Measurements from ENCODE around the gene LEPROT. TPM values are rescaled to one million over a fixed set of nuclear protein-coding genes. Genes with fewer than 3 reads are reported as not detected.

LEPROT gene
- total RNA-seq, 4 donors from 2014 or later = 34.6 to 52.4 (median 44.2) TPM

GRCh38 chr1:65469889-65470340, 49.4 kb downstream of the LEPROT start:
- Histone ChIP-seq H3K36me3 (no peaks in the 10 kb centered on the region), H3K4me1 (peaks cover 4% of the 10 kb centered on the region), H3K4me3 (no peak overlapping the region), H3K27me3 (no peaks in the 10 kb centered on the region), H3K9me3 (no peaks in the 10 kb centered on the region), H3K27ac (no peak overlapping the region)
- no peak for DNase-seq (ENCODE audit: low spot score in 2 of 2)
- 68% methylated on average over 4 of the region's 4 CpGs for WGBS
- TF ChIP-seq EP300 (IDR thresholded peaks at IDR 0.05) = no peak
- TF ChIP-seq CTCF (IDR thresholded peaks at IDR 0.05) = no peak
- TF ChIP-seq POLR2A (IDR thresholded peaks at IDR 0.05) = no peak
- TF ChIP-seq POLR2AphosphoS5 (IDR thresholded peaks at IDR 0.05) = no peak

DNA sequence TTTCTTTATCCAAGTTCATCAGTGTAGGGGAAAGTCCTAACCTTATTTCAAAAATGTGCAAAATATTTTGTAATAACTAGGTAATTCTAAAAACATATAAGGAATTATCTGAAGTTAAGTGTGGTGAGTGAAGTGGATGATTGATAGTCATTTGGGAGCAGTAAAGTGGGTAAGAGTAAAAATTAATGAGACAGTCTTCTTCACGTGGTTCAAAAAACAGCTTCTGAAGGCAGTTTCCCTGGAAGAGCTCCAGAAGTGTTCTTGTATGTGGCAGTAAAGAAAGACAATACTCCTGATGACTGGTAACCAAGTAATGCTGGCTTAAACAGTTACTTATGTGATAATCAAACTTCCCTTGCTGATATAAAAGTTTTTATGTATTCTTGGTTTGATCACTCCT, 50.3 kb downstream of the LEPROT start:
- Histone ChIP-seq H3K36me3 (no peaks in the 10 kb centered on the region), H3K4me1 (peaks cover 4% of the 10 kb centered on the region), H3K9me3 (no peaks in the 10 kb centered on the region), H3K27ac (no peak overlapping the region), H3K27me3 (no peaks in the 10 kb centered on the region), H3K4me3 (no peak overlapping the region)
- TF ChIP-seq POLR2A (IDR thresholded peaks at IDR 0.05) (no peak), CTCF (IDR thresholded peaks at IDR 0.05) (no peak), EP300 (IDR thresholded peaks at IDR 0.05) (no peak)
- 39% methylated on average over 1 of the region's 1 CpG for WGBS
- no peak for DNase-seq (ENCODE audit: low spot score in 2 of 2)

DNA sequence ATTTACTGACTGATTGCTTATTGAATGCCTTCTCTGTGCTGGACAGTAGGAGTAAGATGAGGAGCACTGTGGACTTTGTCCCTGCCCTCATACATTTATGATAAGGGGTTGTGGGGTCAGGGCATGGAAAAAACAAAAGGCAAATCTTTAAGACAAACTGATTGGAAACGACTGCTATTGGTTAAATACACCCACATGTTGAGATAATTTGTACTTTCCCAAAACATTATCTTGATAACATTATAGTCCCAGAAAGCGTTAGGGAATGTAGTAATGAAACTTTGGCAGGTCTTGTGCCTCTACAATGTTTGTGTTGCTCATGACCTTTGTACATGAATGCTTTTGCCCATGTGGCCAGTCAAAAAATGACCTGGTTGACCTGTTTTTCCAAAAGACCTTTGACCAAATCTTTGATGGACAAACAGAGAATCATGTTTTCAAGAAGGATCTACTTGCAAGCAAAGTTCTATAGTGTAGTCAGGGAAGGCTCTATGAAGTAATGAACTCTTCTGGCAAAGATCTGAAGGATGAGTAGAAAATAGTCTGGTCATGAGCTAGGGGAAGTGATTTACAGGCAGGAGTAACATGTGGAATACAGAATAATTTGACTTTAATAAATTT, 50.9 kb downstream of the LEPROT start:
- Histone ChIP-seq H3K4me1 (peaks cover 4% of the 10 kb centered on the region), H3K27me3 (no peaks in the 10 kb centered on the region), H3K4me3 (no peak overlapping the region), H3K36me3 (no peaks in the 10 kb centered on the region), H3K9me3 (no peaks in the 10 kb centered on the region), H3K27ac (no peak overlapping the region)
- TF ChIP-seq POLR2A (IDR thresholded peaks at IDR 0.05) (no peak), CTCF (IDR thresholded peaks at IDR 0.05) (no peak), POLR2AphosphoS5 (IDR thresholded peaks at IDR 0.05) (no peak), EP300 (IDR thresholded peaks at IDR 0.05) (no peak)
- 47% methylated on average over 2 of the region's 2 CpGs for WGBS
- DNase-seq (ENCODE audit: low spot score in 2 of 2) = no peak

DNA sequence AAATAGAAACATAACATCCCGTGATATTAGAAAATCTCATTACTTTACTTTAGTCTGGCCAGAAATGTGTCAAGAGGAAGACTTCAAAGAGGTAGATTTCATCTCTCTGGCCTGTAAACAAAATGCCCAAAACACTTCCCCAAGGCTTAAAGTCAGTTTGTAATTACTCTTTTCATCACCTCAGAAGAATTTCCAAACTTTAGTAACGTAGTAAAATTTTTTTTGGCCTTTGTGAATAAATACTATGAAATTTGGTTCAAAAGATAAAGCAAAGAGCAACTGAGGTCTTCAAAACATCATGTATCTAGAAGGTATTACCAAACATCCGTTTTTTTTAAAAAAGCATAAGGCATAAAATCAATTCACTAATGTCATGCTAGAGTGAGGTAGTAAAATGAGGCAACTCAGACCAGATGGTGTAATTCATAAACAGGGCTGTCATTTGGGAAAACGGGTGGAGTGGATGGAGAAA, 51.4 kb downstream of the LEPROT start:
- Histone ChIP-seq H3K4me1 (peaks cover 4% of the 10 kb centered on the region), H3K36me3 (no peaks in the 10 kb centered on the region), H3K27me3 (no peaks in the 10 kb centered on the region), H3K4me3 (no peak overlapping the region), H3K9me3 (no peaks in the 10 kb centered on the region), H3K27ac (no peak overlapping the region)
- no peak for DNase-seq (ENCODE audit: low spot score in 2 of 2)
- TF ChIP-seq POLR2AphosphoS5 (IDR thresholded peaks at IDR 0.05) = no peak
- no peak for TF ChIP-seq POLR2A (IDR thresholded peaks at IDR 0.05)
- TF ChIP-seq CTCF (IDR thresholded peaks at IDR 0.05) = no peak
- TF ChIP-seq EP300 (IDR thresholded peaks at IDR 0.05) = no peak
- 62% methylated on average over 4 of the region's 4 CpGs for WGBS

DNA sequence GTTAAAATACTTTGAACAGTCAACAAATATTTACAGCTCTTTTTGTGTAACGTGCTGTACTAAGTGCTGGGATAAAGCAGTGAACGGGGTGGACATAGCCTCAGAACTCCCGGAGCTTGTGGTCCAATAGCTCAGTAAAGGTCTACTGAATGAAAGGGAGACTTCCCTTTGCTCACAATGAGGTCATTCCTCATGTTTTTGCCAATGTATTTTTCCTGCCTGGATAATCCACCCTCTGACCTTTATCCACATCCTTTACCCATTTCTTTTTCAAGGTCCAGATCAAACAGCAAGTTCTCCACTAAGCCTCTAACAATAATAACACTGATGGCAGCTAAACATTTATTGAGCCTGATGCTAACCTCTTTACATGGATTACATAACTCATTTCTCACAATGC, 55.9 kb downstream of the LEPROT start:
- Histone ChIP-seq H3K4me3 (no peak overlapping the region), H3K36me3 (no peaks in the 10 kb centered on the region), H3K27ac (no peak overlapping the region), H3K9me3 (no peaks in the 10 kb centered on the region), H3K27me3 (no peaks in the 10 kb centered on the region), H3K4me1 (no peaks in the 10 kb centered on the region)
- no peak for DNase-seq (ENCODE audit: low spot score in 2 of 2)
- TF ChIP-seq POLR2A (IDR thresholded peaks at IDR 0.05) (no peak), POLR2AphosphoS5 (IDR thresholded peaks at IDR 0.05) (no peak)
- 70% methylated on average over 3 of the region's 3 CpGs for WGBS
